NCI-H1092 treated with DMSO at 0.1 percent for 48 hours (cell line): Measurements from ENCODE around the gene MEX3C.

ENCODE experiments used
- DNase-seq: peaks from one replicate; lab custom pipeline; 2025; lab: John Stamatoyannopoulos, UW

Gene MEX3C

DNA sequence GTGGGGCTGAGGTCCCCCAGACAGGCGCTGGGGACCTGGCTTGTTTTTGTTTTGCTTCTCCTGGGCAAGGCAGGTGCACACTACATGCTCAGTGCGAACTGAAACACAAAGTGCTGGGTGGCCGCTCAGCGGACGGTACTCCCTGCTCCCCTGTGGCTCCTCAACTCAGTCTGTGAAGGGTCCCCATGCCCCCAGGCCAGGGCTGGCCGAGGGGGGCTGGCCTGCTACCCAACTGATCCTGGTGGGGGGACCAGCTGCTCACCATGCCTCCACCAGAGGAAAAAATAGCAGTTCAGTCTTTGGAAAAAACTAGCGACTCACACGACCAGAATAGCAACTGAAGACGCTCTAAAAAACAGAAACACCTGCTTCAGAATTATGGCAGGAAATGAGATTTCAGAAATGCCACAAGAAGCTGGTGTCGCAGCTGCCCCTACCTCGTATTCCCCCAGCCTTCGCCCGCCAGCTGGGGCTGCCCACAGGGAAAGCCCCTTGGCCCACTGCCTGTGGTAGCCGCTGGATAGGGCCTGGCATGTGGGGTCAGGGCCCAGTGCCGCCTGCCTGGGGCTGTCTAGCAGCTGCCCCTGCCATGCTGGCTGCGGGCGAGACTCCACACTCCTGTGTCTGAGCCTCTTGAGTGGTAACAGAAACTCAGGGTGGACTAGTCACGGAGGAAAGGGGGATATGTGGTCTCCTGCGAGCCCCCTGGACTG, 43.7 kb downstream of the MEX3C start:
- no peak for DNase-seq

- DNase-seq: no peak
Observed at GRCh38 chr18:51151568-51152511, 45.6 kb downstream of the MEX3C start.

GRCh38 chr18:51151185-51151567, 46.3 kb downstream of the MEX3C start:
- no peak for DNase-seq

GRCh38 chr18:51150113-51150700, 47.3 kb downstream of the MEX3C start:
- DNase-seq: no peak

DNA sequence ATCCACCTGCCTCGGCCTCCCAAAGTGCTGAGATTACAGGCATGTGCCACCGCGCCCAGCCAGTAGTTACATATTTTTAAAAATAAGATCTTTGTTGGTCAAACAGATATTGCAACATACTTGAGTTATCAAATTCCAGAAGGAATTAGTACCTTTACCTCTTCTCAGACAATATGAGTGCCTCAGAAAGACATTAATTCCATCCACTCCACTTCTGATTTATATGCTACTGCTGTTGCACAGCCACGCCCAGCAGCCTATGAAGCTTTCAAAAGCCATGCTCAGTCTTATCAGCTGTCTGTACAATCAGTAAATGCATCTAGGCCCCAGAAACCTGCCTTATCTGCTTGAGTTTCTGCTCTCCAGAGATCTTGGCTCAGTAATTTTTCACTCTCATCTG, 47.8 kb downstream of the MEX3C start:
- DNase-seq: no peak

DNA sequence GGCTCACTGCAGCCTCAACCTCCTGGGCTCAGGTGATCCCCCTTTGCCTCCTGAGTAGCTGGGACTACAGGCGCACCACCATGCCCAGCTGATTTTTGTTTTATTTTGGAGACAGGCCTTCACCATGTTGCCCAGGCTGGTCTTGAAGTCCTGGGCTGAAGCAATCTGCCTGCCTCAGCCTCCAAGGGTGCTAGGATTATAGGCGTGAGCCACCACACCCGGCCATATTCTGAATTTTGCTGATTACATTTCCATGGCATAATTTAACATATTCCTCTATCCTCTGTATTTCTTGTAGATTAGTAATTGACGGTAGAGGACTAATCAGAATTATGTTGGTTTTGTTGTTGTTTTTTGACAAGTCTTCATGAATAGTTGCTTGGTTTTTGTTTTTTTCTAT, 50.6 kb downstream of the MEX3C start:
- no peak for DNase-seq

DNA sequence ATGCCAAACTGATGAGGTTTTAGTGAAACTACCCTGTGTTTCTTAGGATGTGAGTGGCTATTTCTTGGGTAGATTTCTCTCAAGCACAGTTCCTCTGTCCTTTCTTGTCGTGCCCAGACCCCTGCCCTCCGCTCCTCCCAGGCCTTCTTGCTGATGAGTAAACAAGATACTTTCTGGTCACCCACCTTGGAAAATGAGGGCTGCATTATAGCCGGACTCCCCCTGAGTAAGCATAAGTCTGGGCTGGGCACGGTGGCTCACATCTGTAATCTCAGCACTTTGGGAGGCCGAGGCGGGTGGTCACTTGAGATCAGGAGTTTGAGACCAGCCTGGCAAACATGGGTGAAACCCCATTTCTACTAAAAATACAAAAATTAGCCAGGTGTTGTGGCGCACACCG, 58.5 kb downstream of the MEX3C start:
- no peak for DNase-seq

GRCh38 chr18:51137891-51138290, 59.6 kb downstream of the MEX3C start:
- no peak for DNase-seq

- no peak for DNase-seq
Observed at GRCh38 chr18:51137026-51137729, 60.3 kb downstream of the MEX3C start.

- DNase-seq: no peak
Observed at GRCh38 chr18:51135795-51136194, 61.7 kb downstream of the MEX3C start.

- DNase-seq: no peak
Observed at GRCh38 chr18:51135364-51135763, 62.1 kb downstream of the MEX3C start.

GRCh38 chr18:51134721-51135120, 62.8 kb downstream of the MEX3C start:
- no peak for DNase-seq

- DNase-seq: no peak
Observed at GRCh38 chr18:51133580-51134160, 63.8 kb downstream of the MEX3C start.

- DNase-seq: no peak
Observed at GRCh38 chr18:51132256-51132935, 65.1 kb downstream of the MEX3C start.

DNA sequence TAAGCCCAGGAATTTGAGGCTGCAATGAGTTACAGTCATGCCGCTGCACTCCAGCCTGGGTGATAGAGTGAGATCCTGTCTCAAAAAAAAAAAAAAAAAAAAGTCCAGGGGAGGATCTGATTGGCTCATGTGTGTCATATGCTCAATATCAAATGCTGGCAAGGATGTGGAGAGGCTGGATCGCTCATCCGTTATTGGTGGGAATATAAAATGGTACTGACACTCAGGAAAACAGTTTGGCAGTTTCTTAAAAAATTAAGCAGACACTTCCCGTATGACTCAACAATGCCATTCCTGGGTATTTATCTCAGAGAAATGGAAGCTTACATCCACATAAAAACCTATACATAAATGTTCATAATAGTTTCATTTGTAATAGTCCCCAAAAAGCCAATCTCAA, 68.9 kb downstream of the MEX3C start:
- no peak for DNase-seq

DNA sequence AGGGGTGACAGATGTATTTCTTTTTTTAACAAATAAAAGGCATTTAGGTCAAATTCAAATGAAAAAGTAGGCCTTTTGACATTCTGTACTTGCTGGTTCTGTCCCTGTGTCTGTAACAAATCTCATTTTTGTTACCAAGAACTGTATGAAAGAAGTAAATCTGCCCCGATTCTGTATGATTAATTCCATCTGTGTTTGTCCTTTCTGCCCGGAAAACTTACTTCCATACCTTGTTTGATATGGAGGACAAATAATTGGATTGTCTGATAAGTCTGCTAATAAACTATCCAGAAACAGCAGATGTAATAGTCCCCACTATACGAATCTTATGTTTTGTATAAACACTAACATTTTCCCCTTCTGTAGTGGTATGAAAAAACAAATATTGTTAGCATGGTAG, 69.8 kb downstream of the MEX3C start:
- no peak for DNase-seq

DNA sequence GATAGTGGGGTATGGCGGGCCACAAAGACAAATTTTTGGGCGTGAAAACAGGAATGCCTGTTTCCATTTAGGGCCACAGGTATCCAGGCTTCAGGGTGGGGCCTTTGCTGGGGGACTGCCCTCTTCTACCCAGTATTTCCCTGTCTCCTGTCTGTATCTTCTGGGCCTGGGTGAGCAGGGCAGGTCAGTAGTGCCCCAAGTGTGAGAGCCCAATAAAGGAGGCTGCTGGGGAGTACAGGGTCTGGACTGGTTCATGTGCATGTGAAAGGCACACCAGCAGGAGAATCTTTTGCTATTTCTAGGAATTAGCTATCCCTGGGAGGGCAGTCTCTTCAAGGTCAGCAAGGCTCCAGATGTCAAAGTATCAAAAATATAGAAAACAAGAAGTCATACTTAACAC, 71.5 kb downstream of the MEX3C start:
- DNase-seq: no peak
